Mesodermal cell (in vitro differentiated cells): ENCODE data around the gene OCRL.

Experiments
- H3K27ac ChIP-seq: 2 replicates; pipeline ENCODE4 v1.7.0; 2013; ENCODE audit warnings: mild to moderate bottlenecking, low read depth, low read length, moderate library complexity; ENCODE audit not compliant: severe bottlenecking
- H3K36me3 ChIP-seq: 2 replicates; pipeline ENCODE4 v1.7.1; 2013; ENCODE audit warnings: mild to moderate bottlenecking, low read length, moderate library complexity; ENCODE audit not compliant: control insufficient read depth, insufficient read depth
- H3K4me1 ChIP-seq: one replicate; pipeline ENCODE4 v1.7.1; 2013; ENCODE audit warnings: mild to moderate bottlenecking, low read length; ENCODE audit not compliant: insufficient read depth, control insufficient read depth, poor library complexity, severe bottlenecking
- H3K4me3 ChIP-seq: 2 replicates; pipeline ENCODE4 v1.7.0; 2013; ENCODE audit warnings: low read length, control low read depth, mild to moderate bottlenecking; ENCODE audit not compliant: insufficient read depth, poor library complexity, severe bottlenecking; ENCODE audit errors: extremely low read depth
- H3K9me3 ChIP-seq: 2 replicates; pipeline ENCODE4 v1.7.1; 2013; ENCODE audit warnings: mild to moderate bottlenecking, low read length, moderate library complexity; ENCODE audit not compliant: control insufficient read depth
- WGBS, 2 experiments: methylation state at CpG; one replicate each; pipeline ENCODE4 v1.1.5; 2013; ENCODE audit warnings: missing lambda C conversion rate in 2 of 2; ENCODE audit not compliant: insufficient coverage in 2 of 2; 5-methylcytosine and 5-hydroxymethylcytosine counted together

OCRL gene

DNA sequence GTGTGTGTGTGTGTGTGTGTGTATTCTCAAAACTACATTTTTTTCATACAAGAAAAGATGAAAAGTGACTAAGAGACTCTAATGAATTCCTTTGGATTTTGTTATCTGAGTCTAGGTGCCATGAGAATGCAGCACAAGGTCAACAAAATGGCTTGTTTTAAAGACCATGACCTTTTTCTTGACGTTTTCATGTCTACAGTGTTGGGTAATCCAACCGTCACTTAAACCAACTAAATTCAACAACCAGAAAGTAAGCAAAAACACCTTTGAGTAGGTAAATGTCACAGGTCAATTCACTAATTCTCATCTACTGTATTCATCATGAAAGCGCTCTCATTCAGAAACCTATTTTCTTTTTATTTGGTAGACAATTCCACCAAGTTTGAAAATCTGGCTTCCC is 19.9 kb upstream of the OCRL start:
- no peaks in the 10 kb centered on the region for H3K9me3 ChIP-seq
- H3K27ac ChIP-seq: no peak overlapping the region
- H3K4me3 ChIP-seq: no peak overlapping the region
- peaks cover 11% of the 10 kb centered on the region for H3K36me3 ChIP-seq
- no peaks in the 10 kb centered on the region for H3K4me1 ChIP-seq
- 60% methylated on average over 1 of the region's 3 CpGs; no CpG with 5 or more reads in 1 of the 2 experiments for WGBS, 2 experiments

DNA sequence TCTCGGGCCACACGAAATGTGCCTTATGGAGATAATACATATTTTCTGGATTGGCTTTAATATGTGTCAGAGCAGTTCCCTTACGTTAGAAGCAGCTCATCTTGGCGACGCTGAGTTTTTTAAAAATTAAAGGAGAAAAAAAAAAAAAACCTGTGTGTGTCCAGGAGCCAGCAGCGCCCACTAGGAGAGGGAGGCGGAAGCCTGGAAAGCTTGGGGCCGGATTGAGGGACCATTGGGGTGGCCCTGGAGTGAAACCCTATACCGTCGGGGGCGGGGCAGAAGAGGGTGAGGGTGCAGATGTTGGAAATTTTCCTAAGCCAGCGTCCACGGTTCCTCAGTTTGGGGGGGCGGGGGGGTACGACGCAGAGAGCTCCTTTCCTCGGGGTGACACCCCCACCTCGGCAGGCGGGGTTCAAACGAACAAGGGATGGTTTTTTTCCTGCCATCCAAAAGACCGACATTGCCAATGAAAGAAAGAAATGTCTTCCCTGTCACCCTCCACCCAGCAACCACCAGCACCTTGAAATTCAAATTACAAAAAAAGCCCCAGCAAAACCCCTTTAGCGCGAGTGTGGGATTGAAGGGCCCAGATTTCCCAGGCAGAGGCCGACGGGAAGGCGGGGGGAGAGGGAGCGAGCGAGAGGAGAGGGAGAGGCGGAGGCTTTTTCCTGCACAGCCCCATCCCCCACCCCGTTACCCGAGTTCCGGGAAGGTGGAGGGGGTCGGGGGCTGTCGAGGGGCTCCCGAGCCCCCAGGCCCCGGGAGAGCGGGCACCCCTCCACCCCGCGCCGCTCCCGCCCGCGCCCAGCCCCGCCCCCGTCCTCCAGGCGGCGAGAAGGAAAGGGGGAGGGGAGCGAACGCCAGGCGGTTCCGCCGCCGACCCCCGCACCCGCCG is 17.6 kb upstream of the OCRL start:
- 0 to 2% methylated on average over 13 of the region's 56 CpGs for WGBS, 2 experiments
- Histone ChIP-seq H3K27ac (peak overlapping the region; percentile 90), H3K4me3 (peak overlapping the region; percentile 67), H3K9me3 (no peaks in the 10 kb centered on the region), H3K36me3 (no peaks in the 10 kb centered on the region), H3K4me1 (no peaks in the 10 kb centered on the region)

DNA sequence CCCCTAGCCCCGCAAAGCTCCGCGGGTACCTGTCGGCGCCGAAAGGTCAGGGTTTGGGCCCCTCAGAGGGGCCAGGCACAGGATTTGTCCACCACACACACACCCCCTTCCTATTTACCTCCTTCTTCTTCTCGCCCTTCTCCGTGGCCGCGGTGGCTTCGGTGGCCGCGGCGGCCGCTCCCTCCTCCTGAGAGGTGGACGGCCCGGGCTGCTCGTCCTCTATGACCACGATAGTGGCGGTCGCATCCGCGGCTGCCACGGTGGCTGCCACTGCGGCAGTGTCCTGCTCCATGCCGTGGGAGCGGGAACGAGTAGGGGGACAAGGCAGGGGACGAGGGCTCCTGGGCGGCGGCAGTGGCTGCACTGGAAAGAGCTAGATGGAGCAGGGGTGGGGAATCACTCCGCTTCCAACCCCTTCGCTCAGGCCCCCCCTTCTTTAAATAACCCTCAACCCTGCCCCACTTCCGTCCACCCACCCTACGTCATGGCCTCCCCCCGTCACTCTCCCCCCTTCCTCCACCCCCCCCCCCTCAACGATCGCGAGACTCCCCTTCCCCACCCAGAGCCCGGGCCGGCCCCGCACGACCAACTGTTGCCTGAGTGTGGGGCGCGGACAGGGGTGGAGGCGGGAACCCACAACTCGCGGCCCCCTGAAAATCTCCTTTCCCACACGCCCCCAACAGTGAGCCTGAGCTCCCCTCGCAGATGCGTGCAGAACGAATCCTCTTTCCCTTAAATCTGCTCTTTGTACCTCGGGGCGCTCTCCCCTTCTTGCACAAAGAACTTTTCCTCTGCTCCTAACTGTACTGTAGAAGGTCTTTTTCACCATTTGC is 16.8 kb upstream of the OCRL start, which contains the start of gene SMARCA1:
Gene SMARCA1 (minus strand): TSS at position 412 of the 833 bp plus-strand sequence. CDS start 120 bp downstream, at position 292.
- H3K27ac ChIP-seq: peak within 1 kb of the TSS; percentile 90
- H3K4me1 ChIP-seq: no peaks in the 10 kb centered on the region
- no peaks in the 10 kb centered on the region for H3K36me3 ChIP-seq
- WGBS, 2 experiments: 0 to 3% methylated on average over 8 to 12 of the region's 54 CpGs
- no peaks in the 10 kb centered on the region for H3K9me3 ChIP-seq
- H3K4me3 ChIP-seq: peak within 1 kb of the TSS; percentile 67

DNA sequence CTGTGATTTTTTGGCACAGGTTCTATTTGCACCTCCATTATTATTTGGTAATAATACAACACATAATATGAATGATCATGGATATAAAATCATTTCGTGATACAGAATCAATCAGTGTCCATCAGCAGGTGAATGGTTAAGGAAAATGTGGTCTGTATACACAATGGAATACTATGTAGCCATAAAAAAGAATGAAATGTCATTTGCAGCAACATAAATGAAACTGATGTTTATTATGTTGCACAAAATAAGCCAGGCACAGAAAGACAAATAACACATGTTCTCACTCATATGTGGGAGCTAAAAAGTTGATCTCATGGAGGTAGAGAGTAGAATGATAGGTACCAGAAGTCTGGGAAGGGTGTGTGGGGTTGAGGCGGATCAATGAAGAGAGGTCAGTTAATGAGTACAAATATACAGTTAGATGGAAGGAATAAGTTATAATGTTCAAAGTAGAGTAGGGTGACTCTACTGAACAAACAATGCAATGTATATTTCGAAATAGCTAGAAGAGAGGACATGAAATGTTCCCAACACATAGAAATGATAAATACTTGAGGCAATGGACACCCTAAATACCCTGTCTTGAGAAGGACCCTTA is 15.7 kb upstream of the OCRL start:
- Histone ChIP-seq H3K27ac (no peak overlapping the region), H3K36me3 (no peaks in the 10 kb centered on the region), H3K4me3 (peak overlapping the region; percentile 67), H3K4me1 (no peaks in the 10 kb centered on the region), H3K9me3 (no peaks in the 10 kb centered on the region)
- WGBS, 2 experiments: 100% methylated on average over 1 of the region's 3 CpGs

DNA sequence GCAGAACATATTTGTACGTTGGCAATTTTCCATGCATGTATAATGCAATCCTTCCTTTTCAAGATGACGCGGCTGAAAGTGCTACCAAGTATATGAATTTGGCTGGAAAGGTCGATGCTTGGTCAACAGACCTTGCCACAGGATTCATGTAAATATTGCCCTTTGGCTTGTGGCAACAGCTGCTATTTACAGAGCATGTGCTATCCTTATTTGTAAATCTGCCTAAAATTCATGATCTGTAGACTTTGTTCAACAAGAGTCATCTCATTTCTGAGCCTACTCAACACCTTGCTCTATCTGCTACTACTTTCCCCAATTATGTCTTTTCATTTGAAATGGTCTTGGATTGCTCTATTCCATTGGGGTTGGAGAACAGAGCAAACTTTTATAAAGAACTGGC is 14.9 kb upstream of the OCRL start:
- H3K4me3 ChIP-seq: no peak overlapping the region
- no peaks in the 10 kb centered on the region for H3K4me1 ChIP-seq
- WGBS, 2 experiments: 80 to 83% methylated on average over 1 of the region's 4 CpGs
- H3K9me3 ChIP-seq: no peaks in the 10 kb centered on the region
- H3K36me3 ChIP-seq: no peaks in the 10 kb centered on the region
- no peak overlapping the region for H3K27ac ChIP-seq

- Histone ChIP-seq H3K4me1 (no peaks in the 10 kb centered on the region), H3K27ac (no peak overlapping the region), H3K4me3 (no peak overlapping the region), H3K9me3 (no peaks in the 10 kb centered on the region), H3K36me3 (no peaks in the 10 kb centered on the region)
- WGBS, 2 experiments: 100% methylated on average over 1 of the region's 3 CpGs; no CpG with 5 or more reads in 1 of the 2 experiments
Observed at GRCh38 chrX:129525896-129526295, 14.2 kb upstream of the OCRL start.

DNA sequence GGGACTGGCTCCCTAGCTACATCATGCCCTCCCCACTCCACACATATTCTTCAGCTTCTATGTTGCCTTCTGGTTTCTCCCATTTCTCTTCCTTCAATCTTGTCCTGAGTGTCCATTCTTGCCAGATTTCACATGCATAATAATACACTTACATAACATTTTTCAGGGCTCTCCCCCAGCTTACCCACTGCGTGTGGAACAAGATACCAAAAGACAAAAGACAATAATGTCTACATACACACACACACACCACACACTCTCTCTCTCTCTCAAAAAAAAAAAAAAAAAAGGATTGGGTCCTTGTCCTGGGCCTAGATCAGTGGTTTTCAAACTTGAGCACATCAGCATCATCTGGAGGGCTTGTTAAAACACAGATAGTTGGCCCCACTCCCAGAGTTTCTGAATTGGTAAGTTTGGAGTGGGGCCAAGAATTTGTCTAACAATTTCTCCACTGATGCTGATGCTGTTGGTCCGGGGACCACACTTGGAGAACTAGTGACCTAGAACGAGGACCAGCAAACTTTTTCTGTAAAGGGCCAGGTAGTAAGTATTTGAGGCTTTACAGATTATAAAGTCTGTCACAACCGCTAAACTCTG is 10.3 kb upstream of the OCRL start:
- 60 to 83% methylated on average over 1 to 2 of the region's 4 CpGs for WGBS, 2 experiments
- H3K4me3 ChIP-seq: no peak overlapping the region
- H3K27ac ChIP-seq: no peak overlapping the region
- no peaks in the 10 kb centered on the region for H3K36me3 ChIP-seq
- no peaks in the 10 kb centered on the region for H3K9me3 ChIP-seq
- no peaks in the 10 kb centered on the region for H3K4me1 ChIP-seq

- no peak overlapping the region for H3K4me3 ChIP-seq
- H3K27ac ChIP-seq: no peak overlapping the region
- no peaks in the 10 kb centered on the region for H3K9me3 ChIP-seq
- 100% methylated on average over 3 of the region's 5 CpGs; no CpG with 5 or more reads in 1 of the 2 experiments for WGBS, 2 experiments
- H3K4me1 ChIP-seq: no peaks in the 10 kb centered on the region
- H3K36me3 ChIP-seq: no peaks in the 10 kb centered on the region
Observed at GRCh38 chrX:129530410-129530809, 9.6 kb upstream of the OCRL start.

DNA sequence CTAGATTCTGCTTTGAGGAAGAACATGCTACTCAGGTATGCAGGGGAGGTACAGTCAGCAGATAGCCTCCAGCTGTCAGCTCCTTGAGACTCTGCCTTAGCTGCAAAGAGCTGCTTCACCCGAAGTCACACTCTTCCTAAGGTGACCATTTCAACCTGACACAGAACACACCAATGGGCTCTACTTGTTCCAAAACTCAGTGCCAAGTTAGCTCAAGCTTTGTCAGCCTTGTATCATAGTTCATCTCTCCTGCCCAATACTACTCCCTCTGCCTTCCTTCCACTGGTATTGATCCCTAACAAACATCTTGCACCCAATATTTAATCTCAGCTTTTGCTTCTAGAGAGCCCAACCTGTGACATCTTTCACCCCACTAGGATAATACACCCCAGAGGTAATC is 8.9 kb upstream of the OCRL start:
- Histone ChIP-seq H3K9me3 (no peaks in the 10 kb centered on the region), H3K36me3 (no peaks in the 10 kb centered on the region), H3K4me3 (no peak overlapping the region), H3K27ac (no peak overlapping the region), H3K4me1 (no peaks in the 10 kb centered on the region)
- WGBS, 2 experiments: no CpG with 5 or more reads among the region's 1 CpG

- Histone ChIP-seq H3K9me3 (no peaks in the 10 kb centered on the region), H3K4me1 (no peaks in the 10 kb centered on the region), H3K4me3 (no peak overlapping the region), H3K27ac (no peak overlapping the region), H3K36me3 (no peaks in the 10 kb centered on the region)
- WGBS, 2 experiments: no CpG with 5 or more reads among the region's 4 CpGs
Observed at GRCh38 chrX:129534816-129535578, 5.1 kb upstream of the OCRL start.
